ENCODE measurements around the gene TMEM151A.
A peak's percentile ranks its signal among the peaks of the same experiment; 100 is the strongest.
"Not testable (repeated sequence)": the region's sequence is repeated elsewhere in the genome, so short reads cannot be mapped to it uniquely, and the experiment has no call there.

Gene TMEM151A

DNA sequence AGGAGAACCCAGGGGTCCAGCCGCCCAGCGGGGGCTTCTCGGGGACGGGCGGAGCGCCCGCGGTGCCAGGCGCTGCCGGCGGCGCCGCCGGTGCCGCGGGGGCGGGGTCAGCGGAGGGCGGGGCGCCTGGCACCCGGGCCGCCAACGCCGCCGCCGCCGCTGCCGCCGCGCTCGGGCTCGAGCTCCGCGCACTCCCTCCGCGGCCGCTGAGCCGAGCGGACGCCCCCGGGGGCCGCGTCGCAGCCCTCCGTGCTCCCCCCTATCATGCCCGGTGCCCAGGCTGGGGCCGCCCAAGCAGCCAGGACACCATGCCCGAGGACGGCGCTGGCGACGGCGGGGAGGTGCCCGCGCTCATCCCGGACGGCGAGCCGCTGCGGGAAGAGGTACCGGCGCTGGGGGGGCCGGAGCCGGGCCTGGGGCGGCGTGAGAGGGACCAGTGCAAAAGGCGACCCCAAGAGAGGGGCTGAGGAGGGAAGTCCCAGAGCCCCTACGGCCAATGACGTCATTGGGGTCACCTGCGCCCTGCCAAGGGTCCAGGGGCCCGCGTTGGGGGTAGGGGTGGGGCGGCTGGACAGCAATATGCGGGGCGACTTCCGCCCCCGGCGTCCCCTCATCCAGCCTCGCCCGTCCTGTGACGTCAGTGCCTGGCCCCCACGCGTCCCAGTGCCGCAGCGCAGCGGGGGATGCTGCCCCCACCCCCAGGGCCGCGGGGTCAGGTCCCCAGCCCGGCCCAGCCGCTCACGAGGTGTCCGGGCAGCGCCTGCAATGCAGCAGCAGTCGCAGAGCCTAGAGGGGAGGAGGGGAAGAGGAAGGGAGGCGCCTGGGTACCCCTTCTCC is at the start of gene TMEM151A:
Gene TMEM151A (plus strand): TSS at position 189 of the 837 bp plus-strand sequence. CDS start 120 bp downstream, at position 309.
- peak; percentile 66 for DNase-seq (ENCODE audit: low spot score)

DNA sequence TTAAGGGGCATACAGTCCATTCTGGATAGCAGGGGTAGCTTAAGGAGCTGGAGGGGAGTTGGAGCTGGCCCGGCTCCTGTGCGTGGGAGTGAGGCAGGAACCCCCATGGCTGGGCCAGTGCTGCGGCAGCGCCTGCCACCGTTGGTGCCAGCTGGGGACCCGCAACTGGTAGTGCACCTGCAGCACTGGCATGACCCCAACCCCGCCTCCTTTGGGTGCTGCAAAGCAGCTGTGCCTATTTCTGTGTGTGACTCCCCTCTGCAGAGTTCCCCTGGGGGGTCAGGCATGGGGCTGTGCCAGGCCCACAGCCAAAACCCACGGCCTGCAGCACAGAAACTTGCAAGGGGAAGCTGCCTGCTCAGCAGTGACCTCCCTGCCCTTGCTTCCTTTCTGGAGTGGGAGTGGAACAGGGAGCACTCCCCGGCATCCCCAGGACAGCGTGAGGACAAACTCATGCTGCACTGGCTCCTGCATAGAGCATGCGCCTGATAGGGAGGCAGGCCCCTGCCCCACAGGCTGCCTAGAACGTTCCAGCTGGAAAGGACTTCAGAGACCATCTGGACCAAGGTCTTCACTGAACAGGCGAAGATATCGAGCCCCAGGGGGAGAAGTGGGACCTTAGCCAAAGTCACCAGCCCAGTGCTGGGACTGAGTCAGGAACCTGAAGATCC is 49.5 kb upstream of the TMEM151A start:
- DNase-seq (ENCODE audit: low spot score) = no peak

DNA sequence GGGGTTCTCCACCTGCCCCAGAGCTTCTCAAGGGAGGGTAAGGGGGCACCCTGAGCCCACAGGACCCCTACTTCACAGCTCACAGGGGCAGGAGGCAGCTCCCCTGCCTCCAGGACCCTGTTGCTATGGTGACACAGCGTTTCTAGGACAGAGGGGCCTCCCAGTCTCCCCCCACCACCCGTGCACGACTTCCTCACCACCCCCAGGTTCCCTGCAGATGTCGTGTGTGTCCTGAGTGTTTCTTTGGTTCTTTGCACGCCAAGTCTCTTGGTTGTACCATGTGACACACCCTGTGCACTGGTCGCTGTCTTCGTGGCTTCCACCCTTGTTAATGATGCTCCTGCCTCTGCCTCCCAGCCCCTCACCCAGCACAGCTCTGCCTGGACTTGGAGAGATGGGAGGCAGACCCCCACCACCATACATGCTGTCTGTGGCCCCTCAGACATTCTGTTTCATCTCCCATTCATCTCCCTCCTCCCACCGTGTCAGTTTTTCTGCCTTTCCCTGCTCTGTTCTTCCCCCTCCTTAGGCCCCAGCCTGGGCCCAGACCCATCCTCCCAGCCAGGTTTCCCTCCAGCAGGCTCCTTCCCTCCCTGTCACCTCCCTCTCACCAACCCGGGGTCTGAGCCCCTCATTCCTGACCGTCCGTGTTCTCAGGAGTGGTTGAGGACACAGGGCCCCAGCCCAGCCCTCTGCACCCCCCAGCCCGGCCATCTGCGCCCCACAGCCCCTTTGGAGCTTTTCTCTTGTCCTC is 47.7 kb upstream of the TMEM151A start:
- no peak for DNase-seq (ENCODE audit: low spot score)

DNA sequence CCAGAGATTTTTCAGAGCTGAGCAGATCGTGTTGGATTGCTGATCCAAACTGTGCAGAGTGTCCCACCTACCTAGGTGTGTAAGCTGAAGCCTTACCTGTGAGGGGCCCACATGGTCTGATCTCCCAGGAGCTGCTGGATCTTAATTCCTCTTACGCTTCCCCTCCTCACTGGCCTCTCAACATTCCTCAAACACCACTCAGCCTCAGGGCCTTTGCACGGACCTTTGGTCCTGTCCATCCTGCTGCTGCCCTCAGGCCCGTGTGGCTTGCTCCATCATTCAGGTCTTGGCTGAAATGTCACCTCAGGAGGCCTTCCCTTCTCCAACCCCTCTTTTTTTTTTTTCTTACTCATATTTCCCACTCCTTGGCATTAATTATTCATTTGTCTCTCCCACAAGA is 44.4 kb upstream of the TMEM151A start:
- no peak for DNase-seq (ENCODE audit: low spot score)

DNA sequence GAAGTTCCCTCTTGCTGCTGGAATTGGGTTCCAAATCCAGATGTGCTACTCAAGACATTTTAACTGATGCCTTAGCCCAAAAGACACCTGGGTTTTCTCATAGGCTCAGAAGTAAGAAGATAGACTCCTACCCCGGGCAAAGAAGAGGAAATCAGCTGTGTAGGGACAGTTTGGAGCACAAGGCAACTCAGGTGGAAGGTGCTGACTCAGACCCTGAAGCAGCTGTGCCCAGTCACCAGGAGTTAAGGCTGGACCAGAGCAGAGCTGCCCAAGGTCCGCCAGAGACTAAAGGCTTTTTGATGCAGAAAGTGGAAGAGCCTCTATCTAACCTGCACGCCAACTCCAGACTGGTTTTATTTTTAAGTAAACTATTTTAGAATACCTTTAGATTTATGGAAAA is 43.9 kb upstream of the TMEM151A start:
- DNase-seq (ENCODE audit: low spot score) = no peak

DNA sequence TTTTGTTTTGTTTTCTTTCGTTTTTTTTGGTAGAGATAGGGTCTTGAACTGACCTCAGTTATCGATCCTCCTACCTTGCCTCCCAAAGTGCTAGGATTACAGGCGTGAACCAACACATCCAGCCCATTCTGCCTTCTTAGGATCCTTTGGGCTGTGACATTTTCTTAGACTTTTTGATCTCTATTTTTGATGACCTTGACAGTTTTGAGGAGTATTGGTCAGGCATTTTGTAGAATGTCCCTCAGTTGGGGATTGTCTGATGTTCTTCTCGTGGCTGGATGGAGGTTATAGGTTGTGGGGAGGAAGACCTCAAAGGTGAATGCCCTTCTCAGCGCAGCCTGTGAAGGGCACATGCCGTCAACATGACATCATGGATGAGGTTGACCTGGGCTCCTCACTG is 42.8 kb upstream of the TMEM151A start:
- no peak for DNase-seq (ENCODE audit: low spot score)

DNA sequence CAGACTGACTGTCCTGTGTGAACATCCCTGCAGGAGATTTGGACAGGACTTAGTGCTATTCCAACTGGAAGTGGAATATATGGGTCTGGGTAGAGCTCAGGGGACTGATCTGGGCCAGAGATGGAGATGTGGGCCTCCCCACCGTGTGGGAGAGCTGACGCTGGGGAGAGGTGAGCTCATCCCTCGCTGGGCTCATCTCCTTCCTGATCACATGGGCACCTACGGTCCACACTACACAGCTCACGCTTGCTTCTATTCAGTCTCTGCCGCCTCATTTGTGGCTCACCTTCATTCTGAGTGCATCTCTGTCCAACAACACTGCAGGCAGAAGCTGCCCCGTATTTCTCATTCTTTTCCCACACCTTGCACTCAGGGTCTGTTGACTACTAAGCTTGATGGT is 39.9 kb upstream of the TMEM151A start:
- no peak for DNase-seq (ENCODE audit: low spot score)

DNA sequence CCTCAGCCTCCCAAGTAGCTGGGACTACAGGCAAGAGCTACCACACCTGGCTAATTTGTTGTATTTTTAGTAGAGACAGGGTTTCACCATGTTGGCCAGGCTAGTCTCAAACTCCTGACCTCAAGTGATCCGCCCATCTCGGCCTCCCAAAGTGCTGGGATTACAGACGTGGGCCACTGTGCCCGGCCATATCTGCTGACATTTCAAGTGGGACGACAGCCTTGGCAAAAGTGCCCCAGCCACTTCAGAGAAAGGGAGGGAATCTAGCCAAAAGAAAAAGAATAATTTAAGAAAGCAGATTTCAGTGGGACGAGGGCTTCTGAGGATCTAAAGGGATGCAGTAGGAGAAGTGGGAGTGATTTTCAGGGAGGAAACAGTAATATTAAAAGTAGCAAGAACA is 38.6 kb upstream of the TMEM151A start:
- not testable (repeated sequence) for DNase-seq (ENCODE audit: low spot score)

DNA sequence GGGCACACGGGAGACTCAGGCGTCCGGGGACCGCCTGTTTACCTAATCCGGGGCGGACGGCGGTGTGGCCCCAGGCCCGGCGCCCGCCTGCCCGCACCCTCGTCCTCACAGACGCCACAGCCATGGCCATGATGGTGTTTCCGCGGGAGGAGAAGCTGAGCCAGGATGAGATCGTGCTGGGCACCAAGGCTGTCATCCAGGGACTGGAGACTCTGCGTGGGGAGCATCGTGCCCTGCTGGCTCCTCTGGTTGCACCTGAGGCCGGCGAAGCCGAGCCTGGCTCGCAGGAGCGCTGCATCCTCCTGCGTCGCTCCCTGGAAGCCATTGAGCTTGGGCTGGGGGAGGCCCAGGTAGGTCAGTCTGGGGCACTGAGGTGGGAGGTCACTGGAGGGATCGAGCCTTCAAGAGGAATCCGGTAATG is 33.2 kb upstream of the TMEM151A start:
- no peak for DNase-seq (ENCODE audit: low spot score)

DNA sequence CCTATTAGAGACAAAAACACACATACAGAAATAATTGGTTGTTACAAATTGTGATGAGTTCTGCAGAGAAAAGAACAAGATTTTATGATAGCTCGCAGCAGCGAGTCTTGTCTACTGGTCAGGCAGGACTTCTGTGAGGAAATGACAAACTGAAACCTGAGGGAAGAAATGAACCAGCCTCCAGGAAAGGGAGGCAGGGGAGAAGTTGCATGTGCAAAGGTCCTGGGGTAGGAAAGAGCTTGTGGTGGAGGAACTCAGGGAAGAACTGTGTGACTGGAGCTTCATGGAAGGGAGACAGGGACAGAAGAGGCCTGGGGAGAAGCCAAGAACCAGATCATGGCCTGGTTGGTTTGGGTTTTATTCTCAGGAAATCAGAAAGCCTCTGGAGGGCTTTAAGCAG is 32.5 kb upstream of the TMEM151A start:
- DNase-seq (ENCODE audit: low spot score) = no peak

DNA sequence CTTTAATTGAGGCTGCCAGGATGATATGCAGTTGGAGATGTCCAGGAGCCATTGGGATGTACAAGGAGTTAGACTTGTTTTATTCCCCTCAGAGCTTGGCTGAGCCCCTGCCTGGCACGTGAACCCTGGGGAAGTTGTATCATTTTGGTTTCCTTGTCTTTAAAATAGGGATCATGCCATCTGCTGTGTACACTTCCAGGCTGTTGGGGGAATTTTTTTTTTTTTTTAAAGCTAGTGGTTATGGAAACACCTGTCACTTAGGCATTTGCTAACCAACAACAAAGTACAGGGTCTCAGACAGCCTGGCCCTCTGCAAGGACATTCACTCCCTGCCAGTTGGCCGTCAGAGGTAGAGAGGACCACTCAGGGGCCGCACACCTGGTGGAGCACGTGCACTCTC is 31.7 kb upstream of the TMEM151A start:
- no peak for DNase-seq (ENCODE audit: low spot score)

DNA sequence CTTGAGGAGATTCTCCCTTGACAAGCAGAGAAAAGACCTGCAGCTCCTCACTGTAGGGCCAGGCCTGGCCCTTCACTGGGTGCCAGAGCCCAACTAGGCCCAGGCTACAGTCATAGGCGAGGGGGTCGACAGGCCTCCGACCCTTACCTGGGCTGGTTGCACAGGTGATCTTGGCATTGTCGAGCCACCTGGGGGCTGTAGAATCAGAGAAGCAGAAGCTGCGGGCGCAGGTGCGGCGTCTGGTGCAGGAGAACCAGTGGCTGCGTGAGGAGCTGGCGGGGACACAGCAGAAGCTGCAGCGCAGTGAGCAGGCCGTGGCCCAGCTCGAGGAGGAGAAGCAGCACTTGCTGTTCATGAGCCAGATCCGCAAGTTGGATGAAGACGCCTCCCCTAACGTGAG is 30.1 kb upstream of the TMEM151A start:
- no peak for DNase-seq (ENCODE audit: low spot score)

DNA sequence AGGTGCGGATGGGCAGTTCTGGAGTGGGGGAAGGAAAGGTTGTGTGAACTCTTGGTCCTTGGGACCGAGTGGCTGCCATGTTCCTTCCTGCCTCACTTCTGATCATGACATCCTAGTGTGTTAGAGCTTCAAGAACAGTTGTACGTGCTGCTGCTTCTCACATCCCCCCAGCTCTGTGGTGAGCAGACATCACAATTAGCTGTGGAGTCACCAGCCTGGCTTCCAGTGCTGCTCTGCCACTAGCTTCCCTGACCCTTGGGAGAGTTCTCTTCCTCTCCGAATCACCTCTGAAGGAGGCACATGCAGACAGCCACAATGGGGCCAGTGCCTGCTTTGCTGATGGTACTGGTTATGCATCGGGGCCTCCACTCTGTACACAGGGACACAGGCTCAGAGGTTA is 29.5 kb upstream of the TMEM151A start:
- DNase-seq (ENCODE audit: low spot score) = no peak

DNA sequence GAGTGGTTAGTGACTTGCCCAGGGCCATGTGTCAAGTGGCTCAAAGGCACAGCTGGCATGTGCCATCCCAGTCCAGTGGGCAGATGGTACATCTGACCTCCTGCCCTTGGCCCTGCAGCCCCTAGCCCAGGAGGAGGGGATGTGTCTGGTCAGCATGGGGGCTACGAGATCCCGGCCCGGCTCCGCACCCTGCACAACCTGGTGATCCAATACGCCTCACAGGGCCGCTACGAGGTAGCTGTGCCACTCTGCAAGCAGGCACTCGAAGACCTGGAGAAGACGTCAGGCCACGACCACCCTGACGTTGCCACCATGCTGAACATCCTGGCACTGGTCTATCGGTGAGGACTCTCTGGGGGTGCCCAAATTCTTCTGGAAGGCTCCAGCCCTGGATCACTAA is 29.0 kb upstream of the TMEM151A start:
- DNase-seq (ENCODE audit: low spot score) = no peak

DNA sequence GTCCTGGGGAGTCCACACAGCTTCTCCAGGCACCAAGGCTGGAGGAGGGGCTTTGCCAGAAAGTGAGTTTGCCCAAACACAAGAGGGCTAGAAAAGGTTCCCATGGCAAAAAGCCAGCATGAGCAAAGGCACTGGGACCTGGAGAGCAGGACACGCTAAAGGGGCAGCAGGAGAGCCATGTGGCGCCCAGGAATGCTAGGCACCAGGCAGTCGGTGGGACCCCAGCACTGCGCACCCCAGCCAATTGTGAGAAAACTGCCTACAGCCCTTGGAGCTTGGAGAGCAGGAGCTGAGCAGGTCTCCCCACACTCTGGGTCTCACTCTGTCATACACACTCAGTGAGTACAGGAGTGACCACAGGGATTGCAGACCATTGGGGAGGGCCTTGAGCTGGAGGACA is 28.5 kb upstream of the TMEM151A start:
- DNase-seq (ENCODE audit: low spot score) = no peak

DNA sequence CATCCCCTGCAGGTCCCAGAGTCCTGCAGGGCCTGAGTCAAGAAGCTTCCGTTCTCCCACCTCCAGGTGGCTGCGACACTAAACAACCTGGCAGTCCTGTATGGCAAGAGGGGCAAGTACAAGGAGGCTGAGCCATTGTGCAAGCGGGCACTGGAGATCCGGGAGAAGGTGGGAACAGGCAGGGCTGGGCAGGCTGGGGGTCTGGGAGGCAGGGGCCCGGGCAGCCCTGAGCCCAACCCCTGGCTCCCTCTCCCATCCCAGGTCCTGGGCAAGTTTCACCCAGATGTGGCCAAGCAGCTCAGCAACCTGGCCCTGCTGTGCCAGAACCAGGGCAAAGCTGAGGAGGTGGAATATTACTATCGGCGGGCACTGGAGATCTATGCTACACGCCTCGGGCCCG is 27.9 kb upstream of the TMEM151A start:
- no peak for DNase-seq (ENCODE audit: low spot score)

DNA sequence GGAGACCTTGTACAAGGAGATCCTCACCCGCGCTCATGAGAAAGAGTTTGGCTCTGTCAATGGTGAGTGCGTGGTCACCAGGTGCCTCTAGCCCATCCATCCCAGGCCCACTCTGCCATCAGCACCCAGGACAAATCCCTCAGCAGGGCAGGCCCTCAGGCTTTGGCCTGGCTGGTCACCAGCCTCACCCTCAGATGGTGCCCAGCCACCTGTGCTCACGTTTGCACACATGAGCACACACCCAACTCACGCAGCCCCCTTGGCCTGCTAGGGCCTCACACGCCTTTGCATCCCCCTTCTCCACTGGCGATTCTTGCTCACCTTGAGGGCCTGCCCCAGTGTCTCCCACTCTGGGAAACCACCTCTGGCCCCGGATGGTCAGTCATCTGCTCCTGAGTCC is 27.3 kb upstream of the TMEM151A start:
- DNase-seq (ENCODE audit: low spot score) = no peak

DNA sequence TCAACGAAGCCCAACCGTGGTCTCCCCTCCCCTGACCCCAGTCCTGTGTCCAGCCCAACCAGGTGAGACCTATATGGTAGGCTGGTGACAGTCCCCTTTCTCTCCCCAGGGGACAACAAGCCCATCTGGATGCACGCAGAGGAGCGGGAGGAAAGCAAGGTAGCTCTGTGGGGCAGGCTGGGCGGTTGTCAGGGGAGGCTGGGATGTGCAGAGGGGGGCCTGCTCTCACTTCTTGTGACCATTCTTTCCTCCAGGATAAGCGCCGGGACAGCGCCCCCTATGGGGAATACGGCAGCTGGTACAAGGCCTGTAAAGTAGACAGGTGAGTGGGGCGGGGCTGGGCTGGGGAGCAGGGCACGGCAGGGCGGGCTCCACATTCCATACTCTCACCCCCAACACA is 26.8 kb upstream of the TMEM151A start:
- no peak for DNase-seq (ENCODE audit: low spot score)

DNA sequence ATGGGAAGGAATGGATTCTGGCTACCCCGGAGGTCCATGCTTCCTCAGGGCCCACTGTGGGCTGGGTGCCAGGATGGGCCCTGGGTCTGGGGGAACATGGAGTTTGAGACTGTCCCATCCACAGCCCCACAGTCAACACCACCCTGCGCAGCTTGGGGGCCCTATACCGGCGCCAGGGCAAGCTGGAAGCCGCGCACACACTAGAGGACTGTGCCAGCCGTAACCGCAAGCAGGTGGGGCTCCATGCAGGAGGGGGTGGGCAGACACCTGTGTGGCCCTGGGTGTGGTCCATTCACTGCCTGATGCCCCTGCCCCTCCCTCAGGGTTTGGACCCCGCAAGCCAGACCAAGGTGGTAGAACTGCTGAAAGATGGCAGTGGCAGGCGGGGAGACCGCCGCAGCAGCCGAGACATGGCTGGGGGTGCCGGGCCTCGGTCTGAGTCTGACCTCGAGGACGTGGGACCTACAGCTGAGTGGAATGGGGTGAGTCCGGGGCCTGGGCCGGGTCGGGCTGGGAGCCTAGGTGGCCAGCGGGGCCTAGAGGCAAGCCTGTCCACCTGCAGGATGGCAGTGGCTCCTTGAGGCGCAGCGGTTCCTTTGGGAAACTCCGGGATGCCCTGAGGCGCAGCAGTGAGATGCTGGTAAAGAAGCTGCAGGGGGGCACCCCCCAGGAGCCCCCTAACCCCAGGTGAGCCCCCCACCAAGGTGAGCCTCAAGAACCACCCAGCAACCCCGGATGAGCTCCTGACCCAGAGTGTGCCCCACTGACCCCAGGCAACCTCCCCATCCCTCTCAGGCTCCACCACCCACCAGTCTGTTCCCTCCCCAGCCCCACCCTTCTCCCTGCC is 25.9 kb upstream of the TMEM151A start:
- DNase-seq (ENCODE audit: low spot score) = no peak

DNA sequence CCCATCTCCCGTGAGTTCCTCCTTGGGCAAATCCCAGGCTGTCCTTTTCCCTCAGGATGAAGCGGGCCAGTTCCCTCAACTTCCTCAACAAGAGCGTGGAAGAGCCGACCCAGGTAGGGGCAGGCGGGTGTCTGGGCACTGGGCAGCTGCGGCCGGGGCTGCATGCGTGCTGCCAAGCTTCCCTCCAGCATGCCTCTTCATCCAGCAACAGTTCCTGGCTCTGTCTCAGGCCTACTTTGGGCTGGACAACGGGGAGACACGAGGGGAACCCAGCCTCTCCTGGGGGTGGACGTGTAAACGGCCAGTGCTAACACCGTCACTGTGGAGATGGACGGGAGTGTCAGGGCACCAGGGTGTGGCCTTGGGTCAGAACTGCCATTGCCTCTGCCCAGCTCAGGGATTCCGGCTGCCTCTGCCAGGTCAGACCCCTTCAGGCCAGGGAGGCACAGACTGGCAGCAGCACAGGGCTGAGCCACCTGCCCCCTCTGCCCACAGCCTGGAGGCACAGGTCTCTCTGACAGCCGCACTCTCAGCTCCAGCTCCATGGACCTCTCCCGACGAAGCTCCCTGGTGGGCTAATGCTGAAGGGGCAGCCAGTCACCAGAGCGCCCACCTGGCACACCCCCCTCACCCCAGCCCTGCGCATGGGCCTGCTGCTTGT is 25.2 kb upstream of the TMEM151A start:
- no peak for DNase-seq (ENCODE audit: low spot score)

DNA sequence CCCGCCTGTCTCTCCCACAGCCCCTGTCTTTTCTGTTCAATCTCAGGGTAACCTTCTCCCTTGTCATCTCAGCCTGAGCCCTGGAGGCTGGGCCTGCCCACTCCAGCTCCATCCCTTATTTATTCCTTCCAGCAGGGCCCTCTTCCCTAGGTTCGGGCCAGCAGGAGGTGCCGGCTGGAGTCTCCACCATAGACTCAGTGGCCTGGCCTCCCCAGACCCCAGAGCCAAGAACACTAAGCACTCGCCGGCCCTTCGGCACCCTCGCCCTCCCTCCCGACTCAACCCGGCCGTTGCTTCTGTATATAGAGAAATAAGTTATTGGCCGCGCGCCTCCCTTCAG is 24.7 kb upstream of the TMEM151A start:
- no peak for DNase-seq (ENCODE audit: low spot score)
